Measurements from ENCODE around the gene PCDHAC2. TPM values are rescaled to one million over a fixed set of nuclear protein-coding genes. Genes with fewer than 3 reads are reported as not detected.

The PCDHAC2 gene
- polyA plus RNA-seq, 1 of the 3 experiments (the other 2 are of a cell fraction) = 0.39 TPM

DNA sequence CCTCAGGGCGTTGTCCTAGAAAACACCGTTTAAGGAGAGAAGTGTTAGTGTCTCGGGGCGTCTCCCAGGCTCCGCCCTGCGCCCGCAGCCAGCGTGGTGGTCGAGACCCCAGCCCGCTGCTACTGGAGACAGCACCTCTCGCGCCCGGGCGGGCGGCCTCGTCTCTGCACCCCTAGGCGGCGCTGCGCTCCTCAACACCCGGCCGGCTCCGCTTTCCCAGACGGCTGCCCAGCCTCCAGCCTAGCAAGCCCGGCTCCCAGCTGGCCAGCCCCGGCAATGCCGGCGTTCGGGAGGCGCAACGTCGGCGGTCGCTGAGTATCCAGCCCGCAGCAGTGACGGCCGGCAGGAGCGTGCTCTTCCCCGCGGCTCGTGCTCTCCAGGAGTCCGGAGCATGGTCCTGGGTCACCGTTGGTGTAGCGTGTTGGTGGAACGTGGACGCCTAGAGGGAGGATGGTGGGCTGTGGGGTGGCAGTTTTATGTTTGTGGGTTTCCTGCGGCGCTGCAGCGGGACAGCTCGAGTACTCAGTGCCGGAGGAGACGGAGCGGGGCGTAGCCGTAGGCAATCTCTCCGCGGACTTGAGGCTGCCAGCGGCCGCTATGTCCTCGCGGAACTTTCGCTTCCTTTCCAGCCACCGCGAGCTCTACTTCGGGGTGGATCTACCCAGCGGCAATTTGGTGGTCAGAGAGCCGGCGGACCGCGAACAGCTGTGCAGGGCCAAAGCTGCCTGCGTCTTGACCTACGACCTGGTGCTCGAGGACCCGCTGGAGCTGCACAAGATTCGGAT lies 39.6 kb upstream of the PCDHAC2 start (continued):
- TF ChIP-seq, protein P1, sequence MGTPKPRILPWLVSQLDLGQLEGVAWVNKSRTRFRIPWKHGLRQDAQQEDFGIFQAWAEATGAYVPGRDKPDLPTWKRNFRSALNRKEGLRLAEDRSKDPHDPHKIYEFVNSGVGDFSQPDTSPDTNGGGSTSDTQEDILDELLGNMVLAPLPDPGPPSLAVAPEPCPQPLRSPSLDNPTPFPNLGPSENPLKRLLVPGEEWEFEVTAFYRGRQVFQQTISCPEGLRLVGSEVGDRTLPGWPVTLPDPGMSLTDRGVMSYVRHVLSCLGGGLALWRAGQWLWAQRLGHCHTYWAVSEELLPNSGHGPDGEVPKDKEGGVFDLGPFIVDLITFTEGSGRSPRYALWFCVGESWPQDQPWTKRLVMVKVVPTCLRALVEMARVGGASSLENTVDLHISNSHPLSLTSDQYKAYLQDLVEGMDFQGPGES (IDR thresholded peaks at IDR 0.05; ENCODE audit: low read depth, low read length) = no peak
- TF ChIP-seq EZH2phosphoT487 (IDR thresholded peaks at IDR 0.05; ENCODE audit: borderline replicate concordance, low read depth) (no peak), JUND (IDR thresholded peaks at IDR 0.05) (no peak), FOXJ3 (CRISPR knock-in tag; IDR thresholded peaks at IDR 0.05) (peak; percentile 60; the same call in 1 of the 2 replicates), GABPA (IDR thresholded peaks at IDR 0.05; ENCODE audit: low read depth) (no peak), SIN3A (IDR thresholded peaks at IDR 0.05; ENCODE audit: borderline replicate concordance, low read depth, low read length) (no peak), RXRA (IDR thresholded peaks at IDR 0.05; ENCODE audit: borderline replicate concordance, low read depth) (no peak), FOXM1 (IDR thresholded peaks at IDR 0.05; ENCODE audit: low read depth) (no peak), CHD2 (IDR thresholded peaks at IDR 0.05; ENCODE audit: low read length, partially characterized antibody) (peak; percentile 53), TEAD4 (IDR thresholded peaks at IDR 0.05; ENCODE audit: borderline replicate concordance, insufficient read depth) (no peak), TAF1 (IDR thresholded peaks at IDR 0.05; ENCODE audit: borderline replicate concordance, low read depth, low read length) (no peak), RAD21 (IDR thresholded peaks at IDR 0.05; ENCODE audit: low read length) (peak; percentile 79), NFIC (IDR thresholded peaks at IDR 0.05; ENCODE audit: borderline replicate concordance) (no peak), POLR2AphosphoS5 (IDR thresholded peaks at IDR 0.05; ENCODE audit: low read depth, low read length) (no peak)
- TF ChIP-seq, protein P2, sequence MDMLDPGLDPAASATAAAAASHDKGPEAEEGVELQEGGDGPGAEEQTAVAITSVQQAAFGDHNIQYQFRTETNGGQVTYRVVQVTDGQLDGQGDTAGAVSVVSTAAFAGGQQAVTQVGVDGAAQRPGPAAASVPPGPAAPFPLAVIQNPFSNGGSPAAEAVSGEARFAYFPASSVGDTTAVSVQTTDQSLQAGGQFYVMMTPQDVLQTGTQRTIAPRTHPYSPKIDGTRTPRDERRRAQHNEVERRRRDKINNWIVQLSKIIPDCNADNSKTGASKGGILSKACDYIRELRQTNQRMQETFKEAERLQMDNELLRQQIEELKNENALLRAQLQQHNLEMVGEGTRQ (IDR thresholded peaks at IDR 0.05; ENCODE audit: borderline replicate concordance, low read depth, low read length) = no peak
- TF ChIP-seq, protein P3, sequence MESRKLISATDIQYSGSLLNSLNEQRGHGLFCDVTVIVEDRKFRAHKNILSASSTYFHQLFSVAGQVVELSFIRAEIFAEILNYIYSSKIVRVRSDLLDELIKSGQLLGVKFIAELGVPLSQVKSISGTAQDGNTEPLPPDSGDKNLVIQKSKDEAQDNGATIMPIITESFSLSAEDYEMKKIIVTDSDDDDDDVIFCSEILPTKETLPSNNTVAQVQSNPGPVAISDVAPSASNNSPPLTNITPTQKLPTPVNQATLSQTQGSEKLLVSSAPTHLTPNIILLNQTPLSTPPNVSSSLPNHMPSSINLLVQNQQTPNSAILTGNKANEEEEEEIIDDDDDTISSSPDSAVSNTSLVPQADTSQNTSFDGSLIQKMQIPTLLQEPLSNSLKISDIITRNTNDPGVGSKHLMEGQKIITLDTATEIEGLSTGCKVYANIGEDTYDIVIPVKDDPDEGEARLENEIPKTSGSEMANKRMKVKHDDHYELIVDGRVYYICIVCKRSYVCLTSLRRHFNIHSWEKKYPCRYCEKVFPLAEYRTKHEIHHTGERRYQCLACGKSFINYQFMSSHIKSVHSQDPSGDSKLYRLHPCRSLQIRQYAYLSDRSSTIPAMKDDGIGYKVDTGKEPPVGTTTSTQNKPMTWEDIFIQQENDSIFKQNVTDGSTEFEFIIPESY (IDR thresholded peaks at IDR 0.05; ENCODE audit: borderline replicate concordance, low read depth) = no peak
- TF ChIP-seq, protein P4, sequence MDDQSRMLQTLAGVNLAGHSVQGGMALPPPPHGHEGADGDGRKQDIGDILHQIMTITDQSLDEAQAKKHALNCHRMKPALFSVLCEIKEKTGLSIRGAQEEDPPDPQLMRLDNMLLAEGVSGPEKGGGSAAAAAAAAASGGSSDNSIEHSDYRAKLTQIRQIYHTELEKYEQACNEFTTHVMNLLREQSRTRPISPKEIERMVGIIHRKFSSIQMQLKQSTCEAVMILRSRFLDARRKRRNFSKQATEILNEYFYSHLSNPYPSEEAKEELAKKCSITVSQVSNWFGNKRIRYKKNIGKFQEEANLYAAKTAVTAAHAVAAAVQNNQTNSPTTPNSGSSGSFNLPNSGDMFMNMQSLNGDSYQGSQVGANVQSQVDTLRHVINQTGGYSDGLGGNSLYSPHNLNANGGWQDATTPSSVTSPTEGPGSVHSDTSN (IDR thresholded peaks at IDR 0.05) = no peak
